ENCODE results near the gene ZFYVE1. TPM values are rescaled to one million over a fixed set of nuclear protein-coding genes. Genes with fewer than 3 reads are reported as not detected.
"Not testable (repeated sequence)": the region's sequence is repeated elsewhere in the genome, so short reads cannot be mapped to it uniquely, and the experiment has no call there.

The ZFYVE1 gene
- total RNA-seq, 1 experiment from 2014 or later, result 9.0 TPM

DNA sequence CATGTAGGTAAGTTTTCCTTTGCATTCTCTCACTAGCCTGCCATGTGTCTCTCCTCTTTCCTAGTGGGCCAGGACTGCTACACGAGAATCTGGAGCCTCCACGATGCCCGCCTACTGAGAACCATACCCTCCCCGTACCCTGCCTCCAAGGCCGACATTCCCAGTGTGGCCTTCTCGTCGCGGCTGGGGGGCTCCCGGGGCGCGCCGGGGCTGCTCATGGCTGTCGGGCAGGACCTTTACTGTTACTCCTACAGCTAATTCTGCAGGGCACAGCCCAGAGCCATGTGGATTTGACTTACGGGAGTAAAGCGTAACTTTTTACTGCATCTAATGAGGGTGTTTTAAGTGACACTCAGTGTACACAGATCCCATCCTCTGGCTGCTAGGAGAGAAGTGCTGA lies 68.4 kb downstream of the ZFYVE1 start:
- Histone ChIP-seq H3K27ac (no peak overlapping the region), H3F3A (ENCODE audit: insufficient read depth, low read depth) (peaks cover 27% of the 10 kb centered on the region), H4K20me1 (ENCODE audit: insufficient read depth) (no peaks in the 10 kb centered on the region), H3K9me2 (ENCODE audit: insufficient read depth) (no peaks in the 10 kb centered on the region), H3K9me3 (ENCODE audit: insufficient read depth, low read depth) (no peaks in the 10 kb centered on the region), H3K36me3 (ENCODE audit: low read depth) (no peaks in the 10 kb centered on the region), H3K4me3 (no peak overlapping the region), H2AFZ (no peak overlapping the region), H3K4me1 (replicated peaks; ENCODE audit: insufficient read depth) (peaks cover 28% of the 10 kb centered on the region), H3K27me3 (ENCODE audit: insufficient read depth, low read depth) (no peaks in the 10 kb centered on the region), H3K4me2 (no peak overlapping the region), H3K79me2 (ENCODE audit: low read depth) (no peaks in the 10 kb centered on the region)
- TF ChIP-seq EZH2 (IDR thresholded peaks at IDR 0.05; ENCODE audit: low read depth) (no peak), CTCF (conservative IDR thresholded peaks at IDR 0.05) (no peak)
- POLR2A ChIA-PET (ENCODE audit: unreplicated experiment), result no interaction called here
- no peak for DNase-seq
- BruUV-seq (replicated peaks), result no TSS peak
- CTCF ChIA-PET, result no interaction called here
- intact Hi-C loops (cut with micrococcal nuclease; ENCODE audit: unreplicated experiment), result no loop called here

DNA sequence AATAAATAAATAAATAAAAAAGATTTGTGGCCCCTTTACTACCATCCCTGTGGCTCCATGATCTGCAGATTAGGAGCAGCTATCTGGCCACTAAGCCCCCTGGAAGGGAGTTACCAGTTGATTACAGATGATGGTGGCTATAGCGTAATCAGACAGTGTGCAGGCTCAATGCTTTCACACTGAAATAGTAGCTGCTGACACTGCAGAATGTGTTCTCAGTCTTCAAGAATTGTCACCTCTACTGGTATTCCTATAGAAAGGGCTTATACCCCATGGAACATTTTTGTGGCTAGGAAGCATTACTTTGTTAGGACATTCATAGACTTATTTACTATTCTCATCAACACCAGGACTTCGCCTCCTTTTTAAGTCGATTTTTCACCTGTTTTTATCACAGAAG lies 69.7 kb downstream of the ZFYVE1 start:
- Histone ChIP-seq H4K20me1 (ENCODE audit: insufficient read depth) (no peaks in the 10 kb centered on the region), H3K27me3 (ENCODE audit: insufficient read depth, low read depth) (no peaks in the 10 kb centered on the region), H2AFZ (no peak overlapping the region), H3K36me3 (ENCODE audit: low read depth) (no peaks in the 10 kb centered on the region), H3K9me3 (ENCODE audit: insufficient read depth, low read depth) (no peaks in the 10 kb centered on the region), H3F3A (ENCODE audit: insufficient read depth, low read depth) (peaks cover 17% of the 10 kb centered on the region), H3K4me1 (replicated peaks; ENCODE audit: insufficient read depth) (peaks cover 17% of the 10 kb centered on the region), H3K9me2 (ENCODE audit: insufficient read depth) (no peaks in the 10 kb centered on the region), H3K4me2 (no peak overlapping the region), H3K79me2 (ENCODE audit: low read depth) (no peaks in the 10 kb centered on the region), H3K4me3 (no peak overlapping the region), H3K27ac (no peak overlapping the region)
- BruUV-seq (replicated peaks), result no TSS peak
- intact Hi-C loops (cut with micrococcal nuclease; ENCODE audit: unreplicated experiment), result no loop called here
- TF ChIP-seq CTCF (conservative IDR thresholded peaks at IDR 0.05), result no peak
- no peak for TF ChIP-seq EZH2 (IDR thresholded peaks at IDR 0.05; ENCODE audit: low read depth)
- ChIA-PET CTCF (no interaction called here), POLR2A (ENCODE audit: unreplicated experiment) (no interaction called here)
- no peak for DNase-seq

GRCh38 chr14:72956741-72957140 lies 70.2 kb downstream of the ZFYVE1 start:
- H3K27me3 ChIP-seq (ENCODE audit: insufficient read depth, low read depth); BruUV-seq (replicated peaks); POLR2A ChIA-PET (ENCODE audit: unreplicated experiment); H3K27ac ChIP-seq; H2AFZ ChIP-seq; DNase-seq; H3K9me2 ChIP-seq (ENCODE audit: insufficient read depth); H3K9me3 ChIP-seq (ENCODE audit: insufficient read depth, low read depth); H3K4me2 ChIP-seq; H3K36me3 ChIP-seq (ENCODE audit: low read depth); H3K4me3 ChIP-seq; CTCF ChIA-PET; H3K79me2 ChIP-seq (ENCODE audit: low read depth); intact Hi-C loops (cut with micrococcal nuclease; ENCODE audit: unreplicated experiment); H4K20me1 ChIP-seq (ENCODE audit: insufficient read depth): not testable (repeated sequence)
- Histone ChIP-seq H3F3A (ENCODE audit: insufficient read depth, low read depth) (peaks cover 12% of the 10 kb centered on the region), H3K4me1 (replicated peaks; ENCODE audit: insufficient read depth) (peaks cover 12% of the 10 kb centered on the region)

- Histone ChIP-seq H4K20me1 (ENCODE audit: insufficient read depth) (no peaks in the 10 kb centered on the region), H3K9me3 (ENCODE audit: insufficient read depth, low read depth) (no peaks in the 10 kb centered on the region), H3K9me2 (ENCODE audit: insufficient read depth) (no peaks in the 10 kb centered on the region), H3F3A (ENCODE audit: insufficient read depth, low read depth) (0 out of 2 replicates have a peak, but pooled peaks cover 7% of the 10 kb centered on the region), H3K79me2 (ENCODE audit: low read depth) (no peaks in the 10 kb centered on the region), H3K4me1 (replicated peaks; ENCODE audit: insufficient read depth) (no peaks in the 10 kb centered on the region), H2AFZ (no peak overlapping the region), H3K27me3 (ENCODE audit: insufficient read depth, low read depth) (no peaks in the 10 kb centered on the region), H3K4me3 (no peak overlapping the region), H3K27ac (no peak overlapping the region), H3K4me2 (no peak overlapping the region), H3K36me3 (ENCODE audit: low read depth) (no peaks in the 10 kb centered on the region)
- TF ChIP-seq CTCF (conservative IDR thresholded peaks at IDR 0.05), result no peak
- no peak for TF ChIP-seq EZH2 (IDR thresholded peaks at IDR 0.05; ENCODE audit: low read depth)
- BruUV-seq (replicated peaks), result no TSS peak
- intact Hi-C loops (cut with micrococcal nuclease; ENCODE audit: unreplicated experiment), result no loop called here
- CTCF ChIA-PET, result no interaction called here
- DNase-seq, result no peak
- POLR2A ChIA-PET (ENCODE audit: unreplicated experiment), result no interaction called here
Measured at GRCh38 chr14:72952171-72952570, 74.7 kb downstream of the ZFYVE1 start.

All from PC-9 (cell line).